Activated CD4-positive, alpha-beta T cell treated with anti-CD3 and anti-CD28 coated beads for 24 hours (primary cell): ENCODE data around the gene TRAIP.
A peak's percentile ranks its signal among the peaks of the same experiment; 100 is the strongest.
"Not testable (repeated sequence)": the region's sequence is repeated elsewhere in the genome, so short reads cannot be mapped to it uniquely, and the experiment has no call there.

Experiments
- DNase-seq, 2 donors: peaks; one replicate each; pipeline ENCODE4 v3.0.0-alpha.2; 2020; ENCODE audit warnings: low read depth in 2 of 2

Gene TRAIP

GRCh38 chr3:49823131-49823530, 33.2 kb downstream of the TRAIP start:
- not testable (repeated sequence) for DNase-seq

GRCh38 chr3:49813497-49814174, 42.7 kb downstream of the TRAIP start, which contains the start of gene UBA7:
Gene UBA7, minus strand, starts transcription at chr3:49813953. Its CDS starts 166 bp downstream, at chr3:49813787.
- DNase-seq: no peak

- no peak for DNase-seq
These were observed 43.4 kb downstream of the TRAIP start for GRCh38 chr3:49812916-49813496.

GRCh38 chr3:49807431-49808114, 48.8 kb downstream of the TRAIP start:
- no peak for DNase-seq

GRCh38 chr3:49806850-49807249, 49.5 kb downstream of the TRAIP start:
- no peak for DNase-seq

GRCh38 chr3:49805897-49806701, 50.3 kb downstream of the TRAIP start:
- DNase-seq: no peak

- no peak for DNase-seq
These were observed 51.0 kb downstream of the TRAIP start for GRCh38 chr3:49805367-49805782.

- no peak for DNase-seq
These were observed 52.0 kb downstream of the TRAIP start for GRCh38 chr3:49804141-49805041.

GRCh38 chr3:49803465-49804140, 52.8 kb downstream of the TRAIP start:
- peak in 1 of 2 donors; percentile 25 for DNase-seq

GRCh38 chr3:49802719-49803464, 53.5 kb downstream of the TRAIP start, which contains the start of gene INKA1:
Gene INKA1, plus strand, starts transcription at chr3:49803261. Its CDS starts 132 bp downstream, at chr3:49803393.
- DNase-seq: peak; percentile 84 to 85

GRCh38 chr3:49801160-49801559, 55.2 kb downstream of the TRAIP start:
- DNase-seq: no peak

GRCh38 chr3:49799761-49800160, 56.6 kb downstream of the TRAIP start, which contains the start of gene CDHR4:
Gene CDHR4, minus strand, starts transcription at chr3:49799873. Its CDS starts 61 bp downstream, at chr3:49799812.
- DNase-seq: no peak

GRCh38 chr3:49799105-49799504, 57.3 kb downstream of the TRAIP start:
- DNase-seq: no peak

GRCh38 chr3:49794926-49795905, 61.1 kb downstream of the TRAIP start:
- DNase-seq: no peak

GRCh38 chr3:49794431-49794830, 61.9 kb downstream of the TRAIP start:
- no peak for DNase-seq

GRCh38 chr3:49793486-49794085, 62.8 kb downstream of the TRAIP start:
- DNase-seq: no peak

GRCh38 chr3:49792371-49793150, 63.8 kb downstream of the TRAIP start:
- no peak for DNase-seq
